ENCODE data around the gene ELANE. TPM values are rescaled to one million over a fixed set of nuclear protein-coding genes. Genes with fewer than 3 reads are reported as not detected.
"Not testable (repeated sequence)": the region's sequence is repeated elsewhere in the genome, so short reads cannot be mapped to it uniquely, and the experiment has no call there.

ELANE gene
- total RNA-seq, 4 donors from 2014 or later: 1.9 to 2.1 (median 2.1) TPM; not detected in 1

DNA sequence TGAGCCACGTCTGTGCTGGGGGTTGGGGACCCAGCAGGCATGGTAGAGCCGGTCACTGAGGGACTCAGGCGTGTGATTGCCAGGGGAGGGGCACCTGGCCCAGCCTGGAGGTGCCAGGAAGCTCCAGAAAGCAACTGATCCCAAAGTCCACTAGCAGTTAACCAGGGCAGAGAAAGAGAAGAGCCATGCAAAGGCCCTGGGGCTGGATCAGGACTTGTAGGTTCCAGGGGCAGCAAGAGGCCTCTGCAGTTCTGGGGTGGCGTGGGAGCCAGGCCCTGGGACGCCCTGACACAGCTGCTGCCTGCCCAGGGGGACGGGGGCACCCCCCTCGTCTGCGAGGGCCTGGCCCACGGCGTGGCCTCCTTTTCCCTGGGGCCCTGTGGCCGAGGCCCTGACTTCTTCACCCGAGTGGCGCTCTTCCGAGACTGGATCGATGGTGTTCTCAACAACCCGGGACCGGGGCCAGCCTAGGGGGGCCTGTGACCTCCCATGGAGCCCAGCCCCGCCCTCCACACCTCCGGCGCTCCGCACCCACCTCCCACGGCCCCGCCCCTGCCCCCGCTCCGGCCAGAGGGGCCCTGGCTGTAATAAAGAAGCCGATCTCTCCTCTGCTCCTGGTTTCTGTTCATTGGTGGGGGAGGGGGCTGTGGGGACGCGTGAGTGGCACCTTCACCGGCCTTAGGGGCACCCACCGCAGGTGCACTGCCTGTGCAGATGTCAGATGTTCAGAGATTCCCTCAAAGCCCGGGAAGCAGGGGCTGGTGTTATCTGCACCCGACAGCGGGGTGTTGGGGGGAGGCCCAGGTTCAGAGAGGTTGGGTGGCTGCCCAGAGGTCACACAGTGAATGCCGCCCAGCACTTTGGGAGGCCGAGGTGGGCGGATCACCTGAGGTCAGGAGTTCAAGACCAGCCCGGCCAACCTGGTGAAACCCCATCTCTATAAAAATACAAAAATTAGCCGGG is 20.4 kb upstream of the ELANE start:
- Histone ChIP-seq H3K4me1 (no peaks in the 10 kb centered on the region), H3K36me3 (no peaks in the 10 kb centered on the region)
- WGBS, 2 donors: 57 to 82% methylated on average over 10 to 33 of the region's 38 CpGs

DNA sequence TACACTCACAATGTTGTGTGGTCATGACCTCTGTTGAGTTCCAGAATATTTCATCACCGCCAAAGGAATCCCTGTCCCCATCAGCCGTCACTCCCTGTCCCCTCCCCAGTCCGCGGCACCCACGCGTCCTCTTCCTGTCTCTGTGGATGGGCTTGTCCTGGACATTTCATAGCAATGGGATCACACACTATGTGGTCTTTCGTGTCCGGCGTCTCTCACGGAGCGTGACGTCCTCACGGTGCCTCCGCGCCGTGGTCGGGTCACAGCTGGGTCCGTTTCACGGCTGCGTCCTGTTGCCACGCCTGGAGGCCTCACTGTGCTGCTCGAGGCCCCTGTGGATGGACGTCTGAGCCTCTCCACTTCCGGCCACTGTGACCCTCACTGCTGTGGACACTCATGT is 17.9 kb upstream of the ELANE start:
- DNase-seq: no peak
- WGBS, 2 donors: 69 to 80% methylated on average over 21 to 24 of the region's 24 CpGs
- no peak for TF ChIP-seq POLR2A (IDR thresholded peaks at IDR 0.05)
- TF ChIP-seq, protein P1, sequence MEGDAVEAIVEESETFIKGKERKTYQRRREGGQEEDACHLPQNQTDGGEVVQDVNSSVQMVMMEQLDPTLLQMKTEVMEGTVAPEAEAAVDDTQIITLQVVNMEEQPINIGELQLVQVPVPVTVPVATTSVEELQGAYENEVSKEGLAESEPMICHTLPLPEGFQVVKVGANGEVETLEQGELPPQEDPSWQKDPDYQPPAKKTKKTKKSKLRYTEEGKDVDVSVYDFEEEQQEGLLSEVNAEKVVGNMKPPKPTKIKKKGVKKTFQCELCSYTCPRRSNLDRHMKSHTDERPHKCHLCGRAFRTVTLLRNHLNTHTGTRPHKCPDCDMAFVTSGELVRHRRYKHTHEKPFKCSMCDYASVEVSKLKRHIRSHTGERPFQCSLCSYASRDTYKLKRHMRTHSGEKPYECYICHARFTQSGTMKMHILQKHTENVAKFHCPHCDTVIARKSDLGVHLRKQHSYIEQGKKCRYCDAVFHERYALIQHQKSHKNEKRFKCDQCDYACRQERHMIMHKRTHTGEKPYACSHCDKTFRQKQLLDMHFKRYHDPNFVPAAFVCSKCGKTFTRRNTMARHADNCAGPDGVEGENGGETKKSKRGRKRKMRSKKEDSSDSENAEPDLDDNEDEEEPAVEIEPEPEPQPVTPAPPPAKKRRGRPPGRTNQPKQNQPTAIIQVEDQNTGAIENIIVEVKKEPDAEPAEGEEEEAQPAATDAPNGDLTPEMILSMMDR (IDR thresholded peaks at IDR 0.05): no peak
- intact Hi-C loops (cut with DNase I): no loop called here
- Histone ChIP-seq H3K27ac (no peak overlapping the region), H3K36me3 (no peaks in the 10 kb centered on the region), H3K27me3 (no peaks in the 10 kb centered on the region), H3K4me3 (replicated peaks in 1 of 3) (no peak overlapping the region), H3K9me3 (no peaks in the 10 kb centered on the region), H3K4me1 (no peaks in the 10 kb centered on the region)

More for the DNA sequence above, 20.4 kb upstream of the ELANE start:
- Histone ChIP-seq H3K9me3 (no peaks in the 10 kb centered on the region), H3K27me3 (no peaks in the 10 kb centered on the region), H3K4me3 (replicated peaks in 1 of 3) (no peak overlapping the region), H3K27ac (no peak overlapping the region)
- no peak for TF ChIP-seq POLR2A (IDR thresholded peaks at IDR 0.05)
- TF ChIP-seq, protein P1 (IDR thresholded peaks at IDR 0.05): no peak
- intact Hi-C loops (cut with DNase I): no loop called here
- DNase-seq: peak in 1 of 2 donors; percentile 21

DNA sequence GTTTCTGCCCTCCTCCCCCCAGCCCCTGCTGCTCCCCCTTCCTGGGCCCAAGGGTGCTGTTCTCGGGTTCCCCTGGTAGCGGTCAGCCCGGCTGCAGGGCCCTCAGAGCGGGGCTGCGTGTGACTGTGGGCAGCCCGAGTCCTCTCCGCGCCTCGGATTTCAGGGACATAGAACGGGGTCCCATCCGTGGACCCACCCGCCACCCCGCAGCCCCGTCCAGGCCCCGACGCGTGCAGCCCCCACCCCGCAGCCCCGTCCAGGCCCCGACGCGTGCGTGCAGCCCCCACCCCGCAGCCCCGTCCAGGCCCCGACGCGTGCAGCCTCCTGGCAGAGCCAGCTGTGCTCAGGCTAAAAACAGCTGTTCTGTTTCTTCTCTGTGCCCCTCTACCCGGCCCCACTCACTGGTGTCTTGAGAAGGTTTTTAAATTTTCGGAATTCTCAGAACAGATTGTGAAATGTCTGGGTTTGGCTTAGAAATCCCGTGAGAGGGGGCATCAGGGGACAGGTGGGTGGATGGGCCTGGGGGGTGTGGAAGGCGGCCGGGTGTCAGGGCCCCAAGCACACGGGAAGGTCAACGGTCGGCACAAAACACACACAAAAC is 16.8 kb upstream of the ELANE start:
- DNase-seq: no peak
- Histone ChIP-seq H3K9me3 (no peaks in the 10 kb centered on the region), H3K27me3 (no peaks in the 10 kb centered on the region), H3K27ac (no peak overlapping the region), H3K36me3 (no peaks in the 10 kb centered on the region), H3K4me3 (replicated peaks in 1 of 3) (no peak overlapping the region), H3K4me1 (no peaks in the 10 kb centered on the region)
- TF ChIP-seq, protein P1 (IDR thresholded peaks at IDR 0.05): no peak
- TF ChIP-seq POLR2A (IDR thresholded peaks at IDR 0.05): no peak
- intact Hi-C loops (cut with DNase I): no loop called here
- WGBS, 2 donors: 77% methylated on average over 28 to 33 of the region's 36 CpGs

DNA sequence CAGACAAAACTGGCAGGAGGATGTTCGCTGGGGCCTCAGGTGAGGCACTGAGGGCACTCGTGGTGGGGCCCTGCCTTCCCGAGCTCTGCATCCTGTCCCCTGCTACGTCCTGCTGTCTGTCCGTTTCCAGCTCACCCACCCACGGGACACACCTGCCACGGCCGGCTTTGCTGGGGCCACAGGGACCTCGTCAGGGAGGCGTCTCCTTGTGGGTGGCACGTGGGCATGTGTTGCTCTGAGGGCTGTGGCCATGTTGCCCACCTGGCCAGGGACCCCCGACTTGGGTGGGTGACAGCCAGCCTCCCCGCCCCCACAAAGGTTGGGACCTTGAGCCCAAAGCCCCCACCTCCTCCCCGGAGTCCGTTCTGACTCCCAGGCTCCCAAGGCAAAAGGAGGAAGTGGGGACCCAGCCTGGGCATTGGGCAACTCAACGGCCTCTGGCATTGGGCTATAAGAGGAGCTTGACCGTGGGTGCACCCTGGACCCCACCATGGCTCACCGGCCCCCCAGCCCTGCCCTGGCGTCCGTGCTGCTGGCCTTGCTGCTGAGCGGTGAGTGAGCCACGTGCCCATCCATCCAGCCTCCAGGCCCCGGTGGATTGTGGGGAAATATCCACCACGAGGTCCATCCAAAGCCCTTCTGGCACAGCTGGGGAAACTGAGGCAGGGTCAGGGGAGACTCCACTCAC is 11.4 kb upstream of the ELANE start, which contains the start of gene PRTN3:
PRTN3 (plus strand) TSS at position 481 of the 688 bp plus-strand sequence; CDS start at position 491, 10 bp downstream.
- Histone ChIP-seq H3K9me3 (no peaks in the 10 kb centered on the region), H3K27ac (no peak within 1 kb of the TSS), H3K4me1 (peaks cover 10 to 14% of the 10 kb centered on the region in 2 donors), H3K27me3 (no peaks in the 10 kb centered on the region), H3K4me3 (replicated peaks in 1 of 3) (no peak within 1 kb of the TSS), H3K36me3 (no peaks in the 10 kb centered on the region)
- no peak for DNase-seq
- intact Hi-C loops (cut with DNase I): no loop called here
- no peak for TF ChIP-seq POLR2A (IDR thresholded peaks at IDR 0.05)
- TF ChIP-seq, protein P1 (IDR thresholded peaks at IDR 0.05): no peak
- WGBS, 2 donors: 70 to 72% methylated on average over 4 to 10 of the region's 24 CpGs

DNA sequence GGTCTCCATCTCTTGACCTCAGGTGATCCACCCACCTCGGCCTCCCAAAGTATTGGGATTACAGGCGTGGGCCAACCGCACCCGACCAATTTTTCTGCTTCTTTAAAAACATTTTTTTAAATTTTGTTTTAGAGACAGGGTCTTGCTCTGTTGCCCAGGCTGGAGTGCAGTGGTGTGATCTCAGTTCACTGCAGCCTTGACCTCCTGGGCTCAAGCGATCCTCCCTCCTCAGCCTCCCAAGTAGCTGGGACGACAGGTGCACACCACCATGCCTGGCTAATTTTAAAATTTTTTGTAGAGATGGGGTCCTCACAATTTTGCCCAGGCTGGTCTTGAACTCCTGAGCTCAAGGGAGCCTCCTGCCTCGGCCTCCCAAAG is 9.3 kb upstream of the ELANE start:
- H3K9me3 ChIP-seq; intact Hi-C loops (cut with DNase I); H3K4me3 ChIP-seq (replicated peaks in 1 of 3); DNase-seq; H3K27me3 ChIP-seq; H3K36me3 ChIP-seq; H3K27ac ChIP-seq: not testable (repeated sequence)
- H3K4me1 ChIP-seq: peaks cover 12 to 14% of the 10 kb centered on the region in 2 donors
- 80 to 89% methylated on average over 7 of the region's 7 CpGs for WGBS, 2 donors

Data from thyroid gland (tissue), 4 donors.